CD4-positive, alpha-beta T cell treated with Interleukin-12 subunit alpha and Interleukin-12 subunit beta, for 1 hour (primary cell): ENCODE measurements around the gene BCAS4.
"Not testable (repeated sequence)": the region's sequence is repeated elsewhere in the genome, so short reads cannot be mapped to it uniquely, and the experiment has no call there.

Source experiments
- DNase-seq: peaks from one replicate; pipeline ENCODE4 v3.0.0-alpha.2; 2020

The BCAS4 gene

GRCh38 chr20:50772420-50773185 is 22.3 kb upstream of the BCAS4 start:
- DNase-seq = no peak

DNA sequence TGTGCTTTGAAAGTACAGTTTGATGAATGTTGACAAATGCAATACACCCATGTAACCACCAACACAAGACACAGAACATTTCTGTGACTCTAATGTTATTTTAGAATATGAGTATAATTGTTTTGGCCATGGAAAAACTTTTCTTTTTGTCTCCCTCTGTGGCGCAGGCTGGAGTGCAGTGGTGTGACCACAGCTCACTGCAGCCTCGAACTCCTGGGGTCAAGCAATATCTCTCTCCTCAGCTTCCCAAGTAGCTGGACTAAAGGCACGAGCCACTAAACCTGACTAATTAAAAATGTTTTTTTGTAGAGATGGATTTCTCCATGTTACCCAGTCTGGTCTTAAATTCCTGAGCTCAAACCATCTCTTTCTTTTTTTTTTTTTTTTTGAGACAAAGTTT is 20.3 kb upstream of the BCAS4 start:
- no peak for DNase-seq

DNA sequence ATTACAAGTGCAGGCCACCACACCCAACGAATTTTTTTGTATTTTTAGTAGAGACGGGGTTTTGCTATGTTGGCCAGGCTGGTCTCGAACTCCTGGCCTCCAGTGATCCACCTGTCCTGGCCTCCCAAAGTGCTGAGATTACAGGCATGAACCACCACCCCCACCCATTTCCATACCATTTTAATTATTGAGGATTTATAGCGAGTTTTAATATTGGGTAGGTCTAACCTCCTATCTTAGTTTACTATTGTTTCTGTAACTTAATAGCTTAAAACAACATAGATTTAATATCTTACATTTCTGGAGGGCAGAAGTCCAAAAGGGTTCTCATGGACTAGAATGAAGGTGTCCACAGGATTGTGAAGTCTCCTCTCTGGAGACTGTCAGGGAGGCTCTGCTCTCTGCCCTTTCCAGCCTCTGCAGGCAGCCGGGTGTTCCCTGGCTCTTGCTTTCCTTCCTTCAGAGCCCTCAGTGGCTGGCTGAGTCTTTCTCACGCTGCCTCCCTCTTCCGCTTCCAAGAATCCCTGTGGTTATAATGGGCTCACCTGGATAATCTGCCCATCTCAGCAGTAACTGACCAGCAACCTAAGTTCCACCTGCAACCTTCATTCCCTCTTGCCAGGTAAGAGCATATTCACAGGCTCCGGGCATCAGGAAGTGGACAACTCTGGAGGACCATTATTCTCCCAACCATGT is 18.6 kb upstream of the BCAS4 start:
- DNase-seq = no peak

DNA sequence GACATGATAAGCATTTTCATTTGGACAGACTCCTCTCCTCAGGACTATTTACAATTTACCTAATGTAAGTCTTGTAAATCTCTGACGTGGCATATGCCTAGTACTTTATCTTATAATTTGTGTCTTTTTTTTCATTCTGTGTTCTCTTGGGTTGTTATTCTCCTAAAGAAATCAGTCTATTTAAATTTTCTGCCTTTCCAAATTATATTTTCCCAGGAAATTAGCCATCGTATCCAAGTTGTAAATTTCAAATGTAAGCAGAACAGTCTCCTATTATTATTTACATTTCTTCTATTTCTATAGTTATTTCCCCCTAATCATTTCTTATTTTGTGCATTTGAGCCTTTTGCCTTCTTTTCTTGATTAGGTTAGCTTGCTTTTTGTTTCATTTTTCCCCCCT is 17.5 kb upstream of the BCAS4 start:
- DNase-seq = no peak

DNA sequence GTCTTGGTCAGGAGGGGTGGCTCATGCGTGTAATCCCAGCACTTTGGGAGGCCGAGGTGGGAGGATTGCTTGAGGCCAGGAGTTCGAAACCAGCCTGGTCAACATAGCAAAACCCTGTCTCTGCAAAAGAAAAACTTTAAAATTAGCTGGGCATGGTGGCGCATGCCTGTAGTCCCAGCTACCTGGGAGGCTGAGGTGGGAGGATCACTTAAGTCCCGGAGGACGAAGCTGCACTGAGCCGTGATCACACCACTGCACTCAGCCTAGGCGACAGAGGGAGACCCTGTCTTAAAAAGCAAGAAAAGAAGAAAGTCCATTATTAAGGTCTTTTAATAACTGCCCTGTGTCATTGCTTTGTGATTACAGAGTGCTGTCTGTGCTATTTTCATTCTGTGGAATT is 15.9 kb upstream of the BCAS4 start:
- not testable (repeated sequence) for DNase-seq

GRCh38 chr20:50783390-50783789 is 11.5 kb upstream of the BCAS4 start:
- DNase-seq = no peak

DNA sequence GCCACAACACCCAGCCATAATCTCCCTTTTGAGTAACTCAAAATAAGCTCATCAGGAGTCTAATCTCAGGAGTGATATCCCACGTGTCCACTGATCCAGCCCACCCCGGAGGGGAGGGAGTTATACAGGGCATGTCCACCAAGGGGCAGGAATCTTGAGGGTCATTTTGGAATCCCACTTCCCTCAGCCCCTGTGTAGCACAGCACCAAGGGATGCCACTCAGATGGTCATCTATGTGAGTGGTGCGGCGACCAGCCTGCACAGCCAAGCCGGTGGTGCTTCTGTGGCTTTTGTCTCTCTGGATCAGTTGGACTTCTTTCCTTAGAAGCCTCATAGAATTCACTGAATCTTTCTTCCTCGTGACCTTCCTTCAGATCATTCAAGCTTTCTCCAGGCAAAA is 11.0 kb upstream of the BCAS4 start:
- no peak for DNase-seq

GRCh38 chr20:50784464-50784863 is 10.4 kb upstream of the BCAS4 start:
- no peak for DNase-seq

GRCh38 chr20:50786703-50787102 is 8.2 kb upstream of the BCAS4 start:
- DNase-seq = no peak

DNA sequence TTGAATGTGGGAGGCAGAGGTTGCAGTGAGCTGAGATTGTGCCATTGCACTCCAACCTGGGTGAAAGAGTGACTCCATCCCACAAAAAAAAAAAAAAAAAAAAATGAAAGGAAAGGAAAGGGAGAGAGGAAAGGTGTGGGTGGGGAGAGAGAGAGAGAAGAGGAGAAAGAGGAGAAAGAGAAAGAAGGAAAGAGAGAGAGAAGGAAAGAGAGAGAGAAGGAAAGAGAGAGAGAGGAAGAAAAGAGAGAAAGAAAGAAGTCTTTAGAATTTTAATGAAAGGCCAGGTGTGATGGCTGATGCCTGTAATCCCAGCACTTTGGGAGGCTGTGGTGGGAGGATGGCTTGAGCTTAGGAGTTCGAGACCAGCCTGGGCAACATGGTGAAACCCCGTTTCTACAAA is 7.7 kb upstream of the BCAS4 start:
- no peak for DNase-seq

DNA sequence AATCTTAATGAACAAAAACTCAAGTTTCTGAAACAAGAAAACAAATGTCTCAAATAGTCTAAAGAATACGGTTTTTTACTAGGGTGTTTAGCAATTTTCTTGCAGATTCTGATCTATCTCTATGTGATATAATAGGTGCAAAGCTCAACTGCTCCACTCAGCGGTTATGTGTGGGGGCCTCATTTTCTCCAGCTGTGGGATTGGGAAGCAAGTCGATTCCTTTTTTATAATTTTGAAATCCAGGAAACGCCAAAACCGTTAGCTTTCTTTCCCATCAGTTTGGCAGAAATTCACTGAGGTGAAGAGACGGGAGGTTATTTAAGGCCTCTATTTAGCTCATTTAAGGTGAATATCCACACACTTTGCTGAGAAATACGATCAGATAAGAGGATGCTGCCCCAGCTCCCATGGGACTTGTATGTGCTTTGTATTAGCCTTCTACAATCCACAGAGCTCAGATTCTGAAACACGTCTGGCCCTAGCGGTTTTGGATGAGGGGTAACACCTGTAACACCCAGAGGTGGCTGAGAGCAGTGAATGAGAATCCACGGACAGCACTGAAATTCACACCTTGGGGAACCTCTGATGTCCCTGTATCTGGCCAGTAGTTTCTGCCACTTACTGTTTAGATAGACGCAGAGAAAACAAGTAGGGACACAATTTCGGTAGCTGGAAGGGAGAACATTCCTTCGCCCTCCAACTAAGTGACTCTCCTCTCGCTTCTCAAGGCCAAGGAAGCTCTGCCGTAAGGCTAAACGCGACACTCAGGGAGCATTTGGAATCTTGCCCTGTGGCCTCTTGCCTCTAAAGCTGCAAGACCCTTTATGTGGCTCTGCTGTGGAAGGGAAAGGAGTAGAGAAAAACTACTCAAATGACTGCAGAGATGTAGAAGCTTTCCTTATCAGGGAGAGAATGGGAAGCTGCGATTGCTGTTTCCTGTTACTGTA is 6.5 kb upstream of the BCAS4 start:
- DNase-seq = no peak

- no peak for DNase-seq
These were observed 4.8 kb upstream of the BCAS4 start for GRCh38 chr20:50789968-50790650.

GRCh38 chr20:50790651-50791277 is 4.1 kb upstream of the BCAS4 start:
- peak; percentile 80 for DNase-seq

GRCh38 chr20:50792708-50793574 is 1.9 kb upstream of the BCAS4 start:
- DNase-seq = no peak

DNA sequence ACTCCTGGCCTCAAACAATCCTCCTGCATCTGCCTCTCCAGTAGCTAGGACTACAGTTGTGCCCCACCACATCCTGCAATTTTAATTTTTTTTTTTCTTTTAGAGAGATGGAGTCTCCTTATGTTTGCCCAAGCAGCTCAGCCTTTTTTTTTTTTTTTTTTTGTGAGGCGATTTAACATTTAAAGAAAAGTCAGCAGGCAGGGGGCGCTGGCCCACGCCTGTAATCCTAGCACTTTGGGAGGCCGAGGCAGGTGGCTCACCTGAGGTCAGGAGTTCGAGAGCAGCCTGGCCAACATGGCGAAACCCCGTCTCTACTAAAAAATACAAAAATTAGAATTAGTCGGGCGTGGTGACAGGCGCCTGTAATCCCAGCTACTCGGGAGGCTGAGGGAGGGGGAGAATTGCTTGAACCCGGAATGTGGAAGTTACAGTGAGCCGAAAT is 1.3 kb upstream of the BCAS4 start:
- peak; percentile 56 for DNase-seq

DNA sequence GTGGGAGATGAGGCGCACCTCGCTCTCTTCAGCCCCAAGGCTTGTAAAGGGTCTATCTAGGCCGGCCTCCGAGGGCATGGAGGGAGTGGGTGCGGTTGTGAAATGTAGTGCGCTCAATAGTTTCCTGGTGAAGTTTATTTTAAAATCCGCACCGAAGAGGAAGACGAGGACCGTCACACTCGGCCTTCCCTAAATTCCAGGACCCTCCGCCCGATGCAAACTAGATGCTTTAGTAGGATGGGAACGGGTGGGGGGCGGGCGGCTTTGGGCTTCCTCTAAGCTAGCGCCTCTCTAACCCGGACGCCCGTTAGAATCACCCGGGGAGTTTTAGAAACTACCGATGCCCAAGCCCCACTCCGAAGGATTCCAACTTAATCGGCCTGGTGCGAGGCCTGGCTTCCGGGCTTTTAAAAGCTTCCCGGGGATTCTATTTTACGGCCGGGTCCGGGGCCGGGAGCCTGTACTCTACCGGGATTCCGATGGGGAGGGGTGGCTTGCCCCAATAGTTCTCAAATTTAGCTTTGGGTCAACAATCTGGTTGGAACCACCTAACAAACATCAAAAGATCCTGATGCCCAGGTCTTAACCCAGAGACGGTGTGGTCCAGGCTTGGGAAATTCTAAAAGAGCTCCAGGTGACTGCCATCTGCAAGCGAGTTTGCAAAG is 548 bp upstream of the BCAS4 start:
- no peak for DNase-seq

DNA sequence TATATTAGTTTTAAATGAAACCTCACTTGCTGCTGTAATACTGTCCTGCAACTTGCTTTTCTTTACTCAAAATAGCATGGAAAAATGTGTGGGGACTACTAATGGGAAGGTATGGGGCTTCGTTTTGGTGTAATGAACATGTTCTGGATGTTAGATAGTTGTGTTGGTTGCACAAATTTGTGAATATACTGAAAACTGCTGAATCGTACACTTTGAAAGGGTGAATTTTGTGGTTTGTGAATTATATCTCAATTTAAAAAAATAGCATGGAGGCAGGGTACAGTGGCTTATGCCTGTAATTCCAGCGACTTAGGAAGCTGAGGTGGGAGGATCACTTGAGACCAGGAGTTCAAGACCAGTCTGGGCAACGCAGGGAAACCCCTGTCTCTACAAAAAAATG is 2.3 kb downstream of the BCAS4 start:
- no peak for DNase-seq

DNA sequence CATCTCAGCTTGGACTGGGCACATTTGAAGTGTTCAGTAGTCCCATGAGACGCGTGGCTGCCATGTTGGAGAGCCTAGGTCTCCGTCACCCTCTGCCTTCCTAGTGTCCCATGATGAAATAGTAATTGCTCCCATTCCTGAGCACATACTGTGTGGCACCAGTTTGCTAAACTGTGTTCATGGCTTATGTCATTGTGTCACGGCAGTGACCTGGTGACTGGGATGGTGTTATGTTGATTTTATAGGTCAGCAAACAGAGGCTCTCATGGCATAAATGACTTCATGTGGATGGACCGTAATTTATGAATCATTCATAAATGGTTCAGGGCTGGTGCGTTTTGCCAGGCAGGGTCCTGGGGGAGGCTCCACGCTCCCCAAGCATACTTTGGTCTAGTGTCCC is 3.8 kb downstream of the BCAS4 start:
- no peak for DNase-seq

- DNase-seq = no peak
These were observed 4.5 kb downstream of the BCAS4 start for GRCh38 chr20:50799176-50799889.
